HG03354 (cell line): Measurements from ENCODE around the gene GOLGA8N.

Source experiments
- ATAC-seq: cut with Tn5 transposase; IDR thresholded peaks from one replicate; pipeline ENCODE4 v1.9.1; 2021; ENCODE audit warnings: mild to moderate bottlenecking; ENCODE audit not compliant: unreplicated experiment, poor library complexity, severe bottlenecking

GOLGA8N gene

DNA sequence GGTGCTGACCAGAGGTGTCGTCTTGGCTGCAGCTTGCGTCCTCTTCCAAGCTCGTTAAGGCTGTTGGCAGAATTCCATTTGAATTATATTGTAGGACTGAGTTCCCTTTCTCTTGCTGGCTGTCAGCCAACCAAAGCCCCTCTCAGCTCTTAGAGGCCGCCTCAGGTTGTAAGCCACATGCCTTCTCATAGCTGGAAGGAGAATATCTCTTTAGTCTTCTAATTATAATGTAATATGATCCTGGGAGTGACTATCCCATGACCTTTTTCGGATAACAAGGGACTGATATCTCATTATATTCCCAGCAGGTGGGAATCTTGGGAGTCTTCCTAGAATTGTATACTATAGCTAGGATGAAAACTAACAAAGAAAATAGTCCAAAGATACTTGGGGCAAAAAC, 53.0 kb downstream of the GOLGA8N start:
- ATAC-seq: no peak

DNA sequence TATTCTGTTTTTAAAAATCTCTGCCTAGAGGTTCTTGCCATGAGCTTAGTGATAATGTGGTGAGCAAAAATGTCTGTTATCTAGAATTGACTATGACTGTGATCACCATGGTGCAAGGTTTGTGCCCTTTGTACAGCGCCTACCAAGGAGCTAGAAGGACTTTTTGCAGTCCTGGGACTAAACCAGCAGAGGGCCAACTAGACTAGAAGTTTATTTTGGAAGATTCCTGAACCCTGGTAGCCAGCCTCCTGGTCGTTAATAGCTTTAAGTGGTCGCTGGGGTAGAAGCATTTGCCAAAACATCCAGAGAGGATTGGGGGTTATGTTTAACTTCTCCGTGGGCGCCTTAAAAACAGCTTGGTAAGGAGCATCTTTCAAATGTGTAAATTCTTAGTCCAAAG, 56.1 kb downstream of the GOLGA8N start:
- ATAC-seq: no peak

DNA sequence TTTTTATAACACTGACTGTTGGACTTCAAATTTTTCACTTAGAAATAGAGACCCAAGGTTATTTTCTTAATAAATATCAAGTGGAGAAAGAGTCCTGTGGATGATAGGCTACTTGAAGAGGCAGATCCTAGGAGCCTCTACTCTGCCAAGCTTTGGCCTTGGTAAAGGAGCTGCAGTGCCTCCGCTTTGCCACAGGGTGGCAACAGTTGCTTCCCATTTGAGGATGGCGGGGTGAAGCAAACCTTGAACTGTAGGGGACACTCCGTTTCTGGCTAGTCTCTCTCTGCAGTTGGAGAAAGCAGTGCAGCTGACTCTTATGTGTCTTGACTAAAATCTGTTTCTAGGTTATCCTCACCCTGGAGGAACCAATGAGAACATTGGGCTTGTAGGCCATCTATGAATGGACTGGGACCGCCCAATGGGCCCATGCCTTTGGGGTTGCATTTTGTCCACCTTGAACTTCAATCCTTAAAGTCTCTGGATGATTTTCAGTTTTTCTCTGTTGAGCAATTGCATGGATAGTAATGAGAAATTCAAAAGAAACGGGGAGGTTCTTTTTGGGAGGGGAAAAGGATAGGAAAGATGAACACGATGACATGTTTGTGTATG, 58.1 kb downstream of the GOLGA8N start:
- peak; percentile 76 for ATAC-seq

DNA sequence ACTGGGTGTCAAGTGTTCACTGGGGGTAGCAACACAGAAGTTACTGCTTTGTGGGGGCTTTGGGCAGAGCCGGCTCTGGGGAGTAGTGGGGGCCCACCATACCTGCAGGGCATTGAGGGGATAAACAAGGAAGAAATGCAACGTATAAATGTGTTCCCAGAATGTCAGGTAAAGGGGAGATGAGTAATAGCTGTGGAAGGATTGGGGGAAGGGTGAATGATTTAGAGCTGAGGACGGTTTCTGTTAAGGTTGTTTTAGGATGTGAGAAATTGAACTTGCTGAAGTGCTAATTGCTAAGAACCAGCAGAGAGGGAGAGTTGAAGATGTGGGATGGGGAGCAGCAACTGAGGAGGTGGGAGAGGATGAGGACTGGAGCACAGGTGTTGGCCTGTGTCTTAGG, 58.9 kb downstream of the GOLGA8N start:
- no peak for ATAC-seq

DNA sequence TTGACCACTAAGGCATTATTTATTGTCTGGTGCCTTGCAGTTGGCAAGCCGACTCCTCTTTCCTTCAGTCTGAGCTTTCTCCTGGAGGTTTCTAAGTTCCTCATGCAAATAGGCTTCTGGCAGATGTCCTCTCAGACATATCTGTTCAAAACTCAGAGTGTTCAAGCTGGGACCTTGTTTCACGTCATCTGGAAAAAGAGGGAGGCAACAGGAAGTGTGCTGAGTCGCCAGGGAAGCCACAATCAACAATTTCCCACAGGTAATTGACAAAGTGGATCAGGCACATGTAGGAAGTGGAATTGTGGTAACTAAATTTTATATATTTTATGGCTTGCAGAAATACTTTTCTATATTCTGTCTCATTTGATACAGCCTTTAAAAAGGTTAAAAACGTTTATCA, 62.8 kb downstream of the GOLGA8N start:
- ATAC-seq: no peak

DNA sequence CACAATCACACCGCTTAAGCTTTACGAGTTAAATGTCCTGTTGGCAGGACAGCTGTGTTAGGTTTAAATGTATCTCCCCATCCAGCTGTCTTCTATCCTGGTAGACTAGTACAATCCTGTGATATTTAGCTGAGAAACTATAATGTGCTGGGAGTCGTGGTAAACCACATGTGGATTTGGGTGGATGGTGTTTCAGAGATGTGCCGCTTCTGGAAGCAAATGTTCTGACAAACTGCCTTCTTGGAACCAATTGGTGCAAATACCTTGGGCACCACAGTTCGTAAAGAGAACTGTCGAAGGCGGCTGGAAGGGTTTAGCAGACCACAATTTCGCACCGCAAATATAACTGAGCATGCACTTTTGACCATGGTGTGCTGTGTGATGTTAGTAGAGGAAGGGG, 63.2 kb downstream of the GOLGA8N start:
- ATAC-seq: no peak
